ENCODE results near the gene MED25.

DNA sequence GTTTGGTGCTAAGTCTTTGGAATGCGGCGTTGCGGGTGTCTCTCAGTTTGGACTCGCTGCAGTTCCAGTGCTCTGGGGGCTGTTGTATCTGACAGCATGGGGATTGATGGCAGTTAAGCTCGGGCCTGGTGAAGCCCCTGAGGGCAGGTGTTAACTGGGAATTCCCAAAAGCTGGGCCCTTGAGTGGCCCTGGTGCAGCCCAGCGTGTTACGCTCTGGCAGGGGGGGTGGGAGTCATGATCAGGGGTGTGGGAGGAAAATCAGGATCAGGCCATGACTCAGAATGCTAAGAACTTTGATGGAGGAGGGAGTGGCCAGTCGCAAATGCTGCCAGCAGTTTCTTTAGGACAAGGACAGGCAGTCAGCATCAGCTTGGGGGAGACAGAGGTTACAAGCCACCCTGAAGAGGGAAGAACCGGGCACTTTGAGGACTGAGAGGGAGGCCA, 31.7 kb upstream of the MED25 start:
- no peak for TF ChIP-seq TAF1 (IDR thresholded peaks at IDR 0.05; ENCODE audit: borderline replicate concordance, low read depth, low read length)
- TF ChIP-seq POLR2AphosphoS5 (IDR thresholded peaks at IDR 0.05; ENCODE audit: low read depth, low read length) = no peak
- TF ChIP-seq EZH2phosphoT487 (IDR thresholded peaks at IDR 0.05; ENCODE audit: borderline replicate concordance, low read depth) = no peak
- no peak for TF ChIP-seq CTCF (IDR thresholded peaks at IDR 0.05)
- no peak for TF ChIP-seq SIN3A (IDR thresholded peaks at IDR 0.05; ENCODE audit: borderline replicate concordance, low read depth, low read length)
- no peak for TF ChIP-seq RFX5 (IDR thresholded peaks at IDR 0.05; ENCODE audit: low read length)
- TF ChIP-seq YY1 (IDR thresholded peaks at IDR 0.05; ENCODE audit: low read depth) = no peak
- no peak for TF ChIP-seq FOSL2 (IDR thresholded peaks at IDR 0.05; ENCODE audit: borderline replicate concordance, low read depth)
- no peak for TF ChIP-seq RXRA (IDR thresholded peaks at IDR 0.05; ENCODE audit: borderline replicate concordance, low read depth)
- no peak for TF ChIP-seq MEF2A (IDR thresholded peaks at IDR 0.05; ENCODE audit: borderline replicate concordance, low read depth)
